Osteoblast (primary cell): ENCODE measurements around the gene SAMD9. TPM values are rescaled to one million over a fixed set of nuclear protein-coding genes. Genes with fewer than 3 reads are reported as not detected.

ENCODE experiments used
- DNase-seq: peaks from one replicate; pipeline ENCODE4 v3.0.0; 2011; ENCODE audit warnings: low spot score, mixed read lengths; ENCODE audit not compliant: insufficient read length; ENCODE audit errors: missing footprints
- H2AFZ ChIP-seq: 2 replicates; pipeline ENCODE4 v1.6.0; 2011; ENCODE audit warnings: mild to moderate bottlenecking, low read length
- H3K27ac ChIP-seq: 2 replicates; pipeline ENCODE4 v1.5.1; 2011; ENCODE audit warnings: mild to moderate bottlenecking, low read depth, low read length, moderate library complexity
- H3K27me3 ChIP-seq: 2 replicates; pipeline ENCODE4 v1.6.0; 2012; ENCODE audit warnings: mild to moderate bottlenecking, control low read depth, inconsistent platforms, low read length, moderate library complexity; ENCODE audit not compliant: insufficient read depth
- H3K36me3 ChIP-seq: 2 replicates; pipeline ENCODE4 v1.5.1; 2011; ENCODE audit warnings: mild to moderate bottlenecking, low read length, control low read depth, moderate library complexity; ENCODE audit not compliant: insufficient read depth
- H3K4me1 ChIP-seq: 2 replicates; pipeline ENCODE4 v1.5.1; 2011; ENCODE audit warnings: mild to moderate bottlenecking, low read length, control low read depth, moderate library complexity; ENCODE audit not compliant: insufficient read depth
- H3K4me2 ChIP-seq: 2 replicates; pipeline ENCODE4 v1.6.0; 2011; ENCODE audit warnings: mild to moderate bottlenecking, low read length; ENCODE audit not compliant: insufficient read depth
- H3K4me3 ChIP-seq: fragments of 200-600 bp; sonication (generic); 3 replicates; pipeline ENCODE4 v1.5.1; 2012; ENCODE audit warnings: mild to moderate bottlenecking, low read length, inconsistent platforms; ENCODE audit not compliant: insufficient read depth
- H3K79me2 ChIP-seq: 2 replicates; pipeline ENCODE4 v1.6.0; 2012; ENCODE audit warnings: mild to moderate bottlenecking, low read length, control low read depth, inconsistent platforms; ENCODE audit not compliant: insufficient read depth
- H3K9me3 ChIP-seq: 2 replicates; pipeline ENCODE4 v1.5.1; 2011; ENCODE audit warnings: low read depth, low read length, control low read depth
- H4K20me1 ChIP-seq: 2 replicates; pipeline ENCODE4 v1.6.0; 2012; ENCODE audit warnings: mild to moderate bottlenecking, low read length, control low read depth; ENCODE audit not compliant: insufficient read depth
- CTCF ChIP-seq: IDR thresholded peaks from 2 replicates; pipeline ENCODE4 v1.5.1; 2011; ENCODE audit warnings: mild to moderate bottlenecking, low read depth, low read length, moderate library complexity; ENCODE audit errors: extremely low read depth
- total RNA-seq: library from RNA; depleted of rRNA; stranded (reverse); fragments of >200 nt; gene quantifications from 2 replicates; pipeline ENCODE4 v1.2.3, GENCODE V29; 2012

The SAMD9 gene
- total RNA-seq, 1 donor, result 29.3 TPM

- no peaks in the 10 kb centered on the region for H3K27me3 ChIP-seq
- no peaks in the 10 kb centered on the region for H4K20me1 ChIP-seq
- H3K4me2 ChIP-seq, result no peak overlapping the region
- no peak overlapping the region for H3K27ac ChIP-seq
- H3K4me1 ChIP-seq, result peaks cover 19% of the 10 kb centered on the region
- H3K79me2 ChIP-seq, result peaks cover 2% of the 10 kb centered on the region
- no peak for DNase-seq
- H3K9me3 ChIP-seq, result no peaks in the 10 kb centered on the region
- H2AFZ ChIP-seq, result no peak overlapping the region
- no peak overlapping the region for H3K4me3 ChIP-seq
- no peak for TF ChIP-seq CTCF
- peaks cover 4% of the 10 kb centered on the region for H3K36me3 ChIP-seq
These were observed 28.3 kb upstream of the SAMD9 start for GRCh38 chr7:93146036-93146435.

GRCh38 chr7:93145354-93145753 is 27.6 kb upstream of the SAMD9 start:
- H3K27ac ChIP-seq, result no peak overlapping the region
- H3K4me2 ChIP-seq, result no peak overlapping the region
- no peak overlapping the region for H2AFZ ChIP-seq
- H3K4me1 ChIP-seq, result peaks cover 19% of the 10 kb centered on the region
- H3K9me3 ChIP-seq, result no peaks in the 10 kb centered on the region
- H3K36me3 ChIP-seq, result peaks cover 4% of the 10 kb centered on the region
- H3K27me3 ChIP-seq, result no peaks in the 10 kb centered on the region
- peaks cover 2% of the 10 kb centered on the region for H3K79me2 ChIP-seq
- H4K20me1 ChIP-seq, result no peaks in the 10 kb centered on the region
- no peak for TF ChIP-seq CTCF
- DNase-seq, result no peak
- no peak overlapping the region for H3K4me3 ChIP-seq

DNA sequence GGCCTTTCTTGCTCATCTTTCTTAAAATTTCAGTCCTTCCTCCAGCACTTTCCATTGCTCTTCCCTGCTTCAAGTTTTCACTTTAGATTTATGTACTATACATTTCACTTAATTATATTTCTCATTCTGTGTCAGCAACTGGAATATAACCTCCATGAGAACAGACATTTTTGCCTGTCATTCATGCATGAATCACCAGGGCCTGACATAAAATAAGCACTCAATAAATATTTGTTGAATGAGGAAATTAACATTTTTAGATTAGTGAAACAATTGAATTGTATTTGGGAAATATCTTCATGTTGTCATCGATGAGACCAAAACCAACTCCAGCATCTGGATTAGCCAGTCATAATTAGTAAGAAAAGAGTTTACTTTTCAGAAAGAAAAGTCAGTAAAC is 24.3 kb upstream of the SAMD9 start:
- Histone ChIP-seq H3K79me2 (peaks cover 2% of the 10 kb centered on the region), H3K4me3 (no peak overlapping the region), H3K9me3 (no peaks in the 10 kb centered on the region), H3K4me2 (no peak overlapping the region), H3K4me1 (peaks cover 6% of the 10 kb centered on the region), H4K20me1 (no peaks in the 10 kb centered on the region), H3K27me3 (no peaks in the 10 kb centered on the region), H2AFZ (no peak overlapping the region), H3K27ac (peak overlapping the region; percentile 47), H3K36me3 (peaks cover 4% of the 10 kb centered on the region)
- no peak for TF ChIP-seq CTCF
- no peak for DNase-seq

- no peak for TF ChIP-seq CTCF
- Histone ChIP-seq H3K36me3 (peaks cover 4% of the 10 kb centered on the region), H4K20me1 (no peaks in the 10 kb centered on the region), H3K27me3 (no peaks in the 10 kb centered on the region), H3K79me2 (no peaks in the 10 kb centered on the region), H3K27ac (no peak overlapping the region), H3K4me2 (no peak overlapping the region), H3K4me3 (no peak overlapping the region), H3K9me3 (no peaks in the 10 kb centered on the region), H3K4me1 (no peaks in the 10 kb centered on the region), H2AFZ (no peak overlapping the region)
- no peak for DNase-seq
These were observed 22.9 kb upstream of the SAMD9 start for GRCh38 chr7:93140582-93141191.
